ENCODE results near the gene PDCD1LG2. TPM values are rescaled to one million over a fixed set of nuclear protein-coding genes. Genes with fewer than 3 reads are reported as not detected.

The PDCD1LG2 gene
- total RNA-seq, 1 donor = 59.6 TPM

DNA sequence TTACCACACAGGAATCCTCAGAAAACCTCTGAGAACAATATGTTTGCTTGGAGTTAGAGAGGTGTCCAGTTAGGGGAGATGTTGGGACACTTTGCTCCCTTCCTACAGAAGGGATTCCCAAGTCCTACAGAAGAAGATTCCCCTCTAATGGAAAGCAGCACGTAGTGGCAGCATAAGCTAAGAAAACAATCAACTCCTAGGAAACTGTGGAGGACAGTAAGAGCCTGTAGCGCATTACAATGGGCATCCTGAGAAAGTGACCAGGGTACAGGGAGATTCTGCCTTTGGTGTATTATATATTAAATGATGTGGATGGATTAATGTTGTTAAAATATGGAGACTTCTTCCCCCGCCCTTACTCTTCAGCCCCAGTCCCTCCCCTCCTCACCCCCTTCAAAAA, 104.7 kb downstream of the PDCD1LG2 start:
- no peak for DNase-seq (ENCODE audit: low read depth)
- TF ChIP-seq, protein P1, sequence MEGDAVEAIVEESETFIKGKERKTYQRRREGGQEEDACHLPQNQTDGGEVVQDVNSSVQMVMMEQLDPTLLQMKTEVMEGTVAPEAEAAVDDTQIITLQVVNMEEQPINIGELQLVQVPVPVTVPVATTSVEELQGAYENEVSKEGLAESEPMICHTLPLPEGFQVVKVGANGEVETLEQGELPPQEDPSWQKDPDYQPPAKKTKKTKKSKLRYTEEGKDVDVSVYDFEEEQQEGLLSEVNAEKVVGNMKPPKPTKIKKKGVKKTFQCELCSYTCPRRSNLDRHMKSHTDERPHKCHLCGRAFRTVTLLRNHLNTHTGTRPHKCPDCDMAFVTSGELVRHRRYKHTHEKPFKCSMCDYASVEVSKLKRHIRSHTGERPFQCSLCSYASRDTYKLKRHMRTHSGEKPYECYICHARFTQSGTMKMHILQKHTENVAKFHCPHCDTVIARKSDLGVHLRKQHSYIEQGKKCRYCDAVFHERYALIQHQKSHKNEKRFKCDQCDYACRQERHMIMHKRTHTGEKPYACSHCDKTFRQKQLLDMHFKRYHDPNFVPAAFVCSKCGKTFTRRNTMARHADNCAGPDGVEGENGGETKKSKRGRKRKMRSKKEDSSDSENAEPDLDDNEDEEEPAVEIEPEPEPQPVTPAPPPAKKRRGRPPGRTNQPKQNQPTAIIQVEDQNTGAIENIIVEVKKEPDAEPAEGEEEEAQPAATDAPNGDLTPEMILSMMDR (IDR thresholded peaks at IDR 0.05; ENCODE audit: insufficient read depth, low read depth, low read length) = no peak
- no peak overlapping the region for H3K4me3 ChIP-seq (ENCODE audit: low read depth, low read length)

DNA sequence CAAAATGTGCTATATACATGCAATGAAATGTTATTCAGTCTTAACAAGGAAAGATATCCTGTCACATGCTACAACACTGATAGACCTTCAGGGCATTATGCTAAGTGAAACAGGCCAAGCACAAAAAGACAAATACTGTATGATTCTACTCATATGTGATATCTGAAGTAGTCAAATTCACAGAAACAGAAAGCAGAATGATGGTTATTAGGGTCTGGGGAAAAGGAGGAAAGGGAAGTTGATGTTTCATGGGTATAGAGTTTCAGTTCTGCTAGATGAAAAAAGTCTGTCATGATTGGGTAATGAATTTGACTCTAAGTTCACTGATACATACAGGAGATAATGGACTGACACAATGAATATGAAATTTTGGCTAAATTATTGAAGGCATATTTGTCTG, 107.4 kb downstream of the PDCD1LG2 start:
- TF ChIP-seq, protein P1 (IDR thresholded peaks at IDR 0.05; ENCODE audit: insufficient read depth, low read depth, low read length) = no peak
- no peak overlapping the region for H3K4me3 ChIP-seq (ENCODE audit: low read depth, low read length)
- DNase-seq (ENCODE audit: low read depth) = no peak

DNA sequence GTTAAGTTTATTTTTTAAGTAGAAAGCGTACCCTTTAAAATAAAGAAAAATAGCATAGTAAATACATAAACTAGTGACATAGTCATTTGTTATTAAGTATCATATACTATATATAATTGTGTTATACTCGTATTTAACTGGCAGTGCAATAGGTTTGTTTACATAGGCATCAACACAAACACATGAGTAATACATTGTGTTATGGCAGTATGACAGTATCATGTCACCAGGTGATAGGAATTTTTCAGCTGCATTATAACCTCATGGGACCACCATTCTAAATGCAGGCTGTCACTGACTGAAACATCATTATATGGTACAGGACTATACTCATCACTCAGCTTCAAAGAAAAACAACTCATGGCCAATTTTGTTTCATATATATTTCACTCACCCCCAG, 110.2 kb downstream of the PDCD1LG2 start:
- H3K4me3 ChIP-seq (ENCODE audit: low read depth, low read length) = no peak overlapping the region

More for the DNA sequence above, 110.2 kb downstream of the PDCD1LG2 start:
- TF ChIP-seq, protein P1 (IDR thresholded peaks at IDR 0.05; ENCODE audit: insufficient read depth, low read depth, low read length) = no peak
- no peak for DNase-seq (ENCODE audit: low read depth)

Other genes starting within 250 kb of the PDCD1LG2 start
- gene RLN2, start 205.8 kb upstream of the PDCD1LG2 start, total RNA-seq = 0.43 TPM in 1 of 2 replicates, not detected in the other
- not detected in 2 replicates for gene RLN1, start 170.7 kb upstream of the PDCD1LG2 start, total RNA-seq
- gene PLGRKT, start 72.6 kb upstream of the PDCD1LG2 start, total RNA-seq = 17.7 and 20.3 TPM in 2 replicates
- gene CD274, start 60.0 kb upstream of the PDCD1LG2 start, total RNA-seq = 10.3 and 12.1 TPM in 2 replicates
- 57.3 and 71.2 TPM in 2 replicates for gene RIC1, start 118.6 kb downstream of the PDCD1LG2 start, total RNA-seq